Osteoblast (primary cell): Measurements from ENCODE around the gene APOC4. TPM values are rescaled to one million over a fixed set of nuclear protein-coding genes. Genes with fewer than 3 reads are reported as not detected.

Source experiments
- DNase-seq: peaks from one replicate; pipeline ENCODE4 v3.0.0; 2011; ENCODE audit warnings: low spot score, mixed read lengths; ENCODE audit not compliant: insufficient read length; ENCODE audit errors: missing footprints
- H2AFZ ChIP-seq: 2 replicates; pipeline ENCODE4 v1.6.0; 2011; ENCODE audit warnings: mild to moderate bottlenecking, low read length
- H3K27ac ChIP-seq: 2 replicates; pipeline ENCODE4 v1.5.1; 2011; ENCODE audit warnings: mild to moderate bottlenecking, low read depth, low read length, moderate library complexity
- H3K27me3 ChIP-seq: 2 replicates; pipeline ENCODE4 v1.6.0; 2012; ENCODE audit warnings: mild to moderate bottlenecking, control low read depth, inconsistent platforms, low read length, moderate library complexity; ENCODE audit not compliant: insufficient read depth
- H3K36me3 ChIP-seq: 2 replicates; pipeline ENCODE4 v1.5.1; 2011; ENCODE audit warnings: mild to moderate bottlenecking, low read length, control low read depth, moderate library complexity; ENCODE audit not compliant: insufficient read depth
- H3K4me1 ChIP-seq: 2 replicates; pipeline ENCODE4 v1.5.1; 2011; ENCODE audit warnings: mild to moderate bottlenecking, low read length, control low read depth, moderate library complexity; ENCODE audit not compliant: insufficient read depth
- H3K4me2 ChIP-seq: 2 replicates; pipeline ENCODE4 v1.6.0; 2011; ENCODE audit warnings: mild to moderate bottlenecking, low read length; ENCODE audit not compliant: insufficient read depth
- H3K4me3 ChIP-seq: fragments of 200-600 bp; sonication (generic); 3 replicates; pipeline ENCODE4 v1.5.1; 2012; ENCODE audit warnings: mild to moderate bottlenecking, low read length, inconsistent platforms; ENCODE audit not compliant: insufficient read depth
- H3K79me2 ChIP-seq: 2 replicates; pipeline ENCODE4 v1.6.0; 2012; ENCODE audit warnings: mild to moderate bottlenecking, low read length, control low read depth, inconsistent platforms; ENCODE audit not compliant: insufficient read depth
- H3K9me3 ChIP-seq: 2 replicates; pipeline ENCODE4 v1.5.1; 2011; ENCODE audit warnings: low read depth, low read length, control low read depth
- H4K20me1 ChIP-seq: 2 replicates; pipeline ENCODE4 v1.6.0; 2012; ENCODE audit warnings: mild to moderate bottlenecking, low read length, control low read depth; ENCODE audit not compliant: insufficient read depth
- CTCF ChIP-seq: IDR thresholded peaks from 2 replicates; pipeline ENCODE4 v1.5.1; 2011; ENCODE audit warnings: mild to moderate bottlenecking, low read depth, low read length, moderate library complexity; ENCODE audit errors: extremely low read depth
- total RNA-seq: library from RNA; depleted of rRNA; stranded (reverse); fragments of >200 nt; gene quantifications from 2 replicates; pipeline ENCODE4 v1.2.3, GENCODE V29; 2012

APOC4 gene
- total RNA-seq, 1 donor = not detected

- H2AFZ ChIP-seq = no peak overlapping the region
- no peak overlapping the region for H3K4me2 ChIP-seq
- peaks cover 31% of the 10 kb centered on the region for H3K36me3 ChIP-seq
- H3K9me3 ChIP-seq = no peaks in the 10 kb centered on the region
- H3K27me3 ChIP-seq = no peaks in the 10 kb centered on the region
- no peaks in the 10 kb centered on the region for H3K79me2 ChIP-seq
- TF ChIP-seq CTCF = no peak
- peak; percentile 60 for DNase-seq
- peaks cover 5% of the 10 kb centered on the region for H4K20me1 ChIP-seq
- no peaks in the 10 kb centered on the region for H3K4me1 ChIP-seq
- no peak overlapping the region for H3K27ac ChIP-seq
- no peak overlapping the region for H3K4me3 ChIP-seq
Measured at GRCh38 chr19:44992336-44993163, 50.5 kb downstream of the APOC4 start.

- Histone ChIP-seq H3K4me1 (no peaks in the 10 kb centered on the region), H2AFZ (no peak overlapping the region), H3K27ac (no peak overlapping the region), H3K4me3 (no peak overlapping the region), H3K27me3 (no peaks in the 10 kb centered on the region), H3K36me3 (peaks cover 31% of the 10 kb centered on the region), H3K79me2 (no peaks in the 10 kb centered on the region), H3K9me3 (no peaks in the 10 kb centered on the region), H3K4me2 (no peak overlapping the region), H4K20me1 (peaks cover 5% of the 10 kb centered on the region)
- peak; percentile 27 for DNase-seq
- no peak for TF ChIP-seq CTCF
Measured at GRCh38 chr19:44993526-44993925, 51.5 kb downstream of the APOC4 start.

- H3K4me2 ChIP-seq = no peak overlapping the region
- no peaks in the 10 kb centered on the region for H3K4me1 ChIP-seq
- H3K36me3 ChIP-seq = peaks cover 27% of the 10 kb centered on the region
- peaks cover 5% of the 10 kb centered on the region for H4K20me1 ChIP-seq
- no peak overlapping the region for H3K4me3 ChIP-seq
- H2AFZ ChIP-seq = no peak overlapping the region
- no peak for TF ChIP-seq CTCF
- no peak overlapping the region for H3K27ac ChIP-seq
- H3K9me3 ChIP-seq = no peaks in the 10 kb centered on the region
- peak; percentile 77 for DNase-seq
- no peaks in the 10 kb centered on the region for H3K27me3 ChIP-seq
- H3K79me2 ChIP-seq = no peaks in the 10 kb centered on the region
Measured at GRCh38 chr19:44993926-44994537, 52.0 kb downstream of the APOC4 start.

Other genes with a start within 250 kb of the APOC4 start
- under 0.01 TPM in 1 of 2 replicates, not detected in the other for gene CEACAM16, start 243.1 kb upstream of the APOC4 start, total RNA-seq
- 6.5 and 7.2 TPM in 2 replicates for gene BCL3, start 193.5 kb upstream of the APOC4 start, total RNA-seq
- gene CBLC, start 164.3 kb upstream of the APOC4 start, total RNA-seq = not detected in 2 replicates
- 4.3 and 4.4 TPM in 2 replicates for gene BCAM, start 133.1 kb upstream of the APOC4 start, total RNA-seq
- gene NECTIN2, start 95.9 kb upstream of the APOC4 start, total RNA-seq = 38.9 and 46.0 TPM in 2 replicates
- 28.3 and 31.8 TPM in 2 replicates for gene TOMM40, start 51.0 kb upstream of the APOC4 start, total RNA-seq
- 44.5 and 46.6 TPM in 2 replicates for gene APOE, start 36.4 kb upstream of the APOC4 start, total RNA-seq
- 1.2 and 1.4 TPM in 2 replicates for gene APOC1, start 27.6 kb upstream of the APOC4 start, total RNA-seq
- not detected in 2 replicates for gene APOC2, start 3.8 kb downstream of the APOC4 start, total RNA-seq
- gene CLPTM1, start 13.1 kb downstream of the APOC4 start, total RNA-seq = 45.2 and 61.3 TPM in 2 replicates
- gene RELB, start 59.2 kb downstream of the APOC4 start, total RNA-seq = 8.5 and 9.8 TPM in 2 replicates
- gene CLASRP, start 96.8 kb downstream of the APOC4 start, total RNA-seq = 17.0 and 17.1 TPM in 2 replicates
- under 0.01 TPM in 1 of 2 replicates, not detected in the other for gene ZNF296, start 134.2 kb downstream of the APOC4 start, total RNA-seq
- gene GEMIN7, start 137.0 kb downstream of the APOC4 start, total RNA-seq = 8.3 and 14.8 TPM in 2 replicates
- gene PPP1R37, start 150.9 kb downstream of the APOC4 start, total RNA-seq = 43.9 and 53.6 TPM in 2 replicates
- 0.29 TPM in 1 of 2 replicates, not detected in the other for gene NKPD1, start 218.7 kb downstream of the APOC4 start, total RNA-seq
- 13.8 and 17.4 TPM in 2 replicates for gene TRAPPC6A, start 236.0 kb downstream of the APOC4 start, total RNA-seq
- gene BLOC1S3, start 236.5 kb downstream of the APOC4 start, total RNA-seq = 7.2 and 10.0 TPM in 2 replicates